GM20431 (cell line): Measurements from ENCODE around the gene PET100.

Experiments
- in situ Hi-C: fragments of 300-500 bp; cut with MseI, MboI; formaldehyde crosslinking; loops from one replicate; pipeline ENCODE4 v1.15.0; 2020; ENCODE audit warnings: low sequenced_read_pairs; ENCODE audit not compliant: unreplicated experiment

Gene PET100, protein sequence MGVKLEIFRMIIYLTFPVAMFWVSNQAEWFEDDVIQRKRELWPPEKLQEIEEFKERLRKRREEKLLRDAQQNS

DNA sequence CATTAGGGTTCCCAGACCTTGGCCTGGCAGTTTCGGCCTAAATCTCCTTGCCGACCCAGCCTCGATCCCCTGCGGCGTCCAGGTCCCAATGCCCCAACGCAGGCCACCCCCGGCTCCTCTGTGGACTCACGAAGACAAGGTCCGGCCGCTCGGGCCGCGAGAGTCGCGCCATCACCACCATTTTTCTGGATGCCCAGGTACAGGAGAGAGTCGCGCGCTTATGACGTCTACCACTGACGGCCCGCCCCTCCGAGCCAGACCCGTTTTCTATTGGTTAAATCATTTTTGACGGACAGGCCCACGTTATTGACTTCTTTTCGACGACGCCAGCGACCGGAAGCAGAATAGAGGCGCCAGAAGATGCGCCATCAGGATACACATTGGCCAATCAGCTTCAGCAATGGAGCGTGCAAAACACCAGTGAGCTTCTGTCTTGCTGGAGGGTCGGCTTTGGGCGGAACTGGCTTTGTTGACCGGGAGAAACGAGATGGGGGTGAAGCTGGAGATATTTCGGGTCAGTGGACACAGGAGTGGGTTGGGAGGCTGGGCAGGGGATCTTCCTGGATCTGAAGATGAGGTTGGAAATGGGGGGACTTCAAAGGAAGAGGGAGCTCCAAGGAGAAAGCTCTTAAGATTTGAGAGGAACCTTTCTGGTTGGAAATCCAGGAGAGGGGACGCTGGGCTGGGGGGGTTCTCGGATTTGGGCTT lies at the start of gene PET100, which contains the start of gene XAB2:
Gene PET100, plus strand, starts transcription at position 447 of the 708 bp plus-strand sequence. Its CDS starts 41 bp downstream, at position 488.
Gene XAB2, minus strand, starts transcription at position 199 of the 708 bp plus-strand sequence. Its CDS starts 18 bp downstream, at position 181.
- in situ Hi-C loops: no loop called here

DNA sequence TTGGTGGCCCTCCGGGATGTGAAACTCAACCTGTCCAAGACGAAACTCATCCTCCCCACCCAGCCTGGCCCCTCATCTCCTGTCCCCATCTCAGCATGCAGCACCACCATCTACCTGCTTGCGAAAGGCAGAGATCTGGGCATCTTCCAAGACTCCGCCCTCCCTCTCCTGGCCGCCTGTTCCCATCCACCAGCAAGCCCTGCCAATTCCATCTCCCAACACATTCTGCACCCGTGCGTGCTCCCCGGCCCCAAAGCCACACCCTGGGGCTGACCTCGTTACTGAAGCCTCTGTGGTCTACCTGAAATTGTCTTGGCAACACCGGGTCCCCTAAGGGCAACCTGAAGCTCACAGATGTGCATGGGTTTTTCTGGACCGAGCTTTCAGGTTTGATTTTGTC lies 47.1 kb upstream of the PET100 start:
- in situ Hi-C loops: no loop called here

DNA sequence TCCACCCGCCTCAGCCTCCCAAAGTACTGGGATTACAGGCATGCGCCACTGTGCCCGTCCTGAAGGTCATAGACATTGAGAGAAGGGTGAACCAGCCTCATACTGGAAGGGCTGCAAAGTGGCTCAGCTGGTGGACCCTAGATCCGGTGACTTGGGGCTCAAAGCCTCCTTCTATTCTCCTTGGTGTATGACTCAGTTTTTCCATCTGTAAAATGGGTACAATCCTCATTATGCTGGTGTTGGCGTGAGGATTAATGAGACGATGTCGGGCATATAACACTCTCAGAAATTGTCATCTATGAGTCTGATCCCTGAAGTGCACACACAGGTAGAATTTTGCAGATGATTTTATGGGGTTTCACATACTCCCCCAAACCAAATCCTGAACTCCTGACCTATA lies 39.8 kb upstream of the PET100 start:
- in situ Hi-C loops: no loop called here

DNA sequence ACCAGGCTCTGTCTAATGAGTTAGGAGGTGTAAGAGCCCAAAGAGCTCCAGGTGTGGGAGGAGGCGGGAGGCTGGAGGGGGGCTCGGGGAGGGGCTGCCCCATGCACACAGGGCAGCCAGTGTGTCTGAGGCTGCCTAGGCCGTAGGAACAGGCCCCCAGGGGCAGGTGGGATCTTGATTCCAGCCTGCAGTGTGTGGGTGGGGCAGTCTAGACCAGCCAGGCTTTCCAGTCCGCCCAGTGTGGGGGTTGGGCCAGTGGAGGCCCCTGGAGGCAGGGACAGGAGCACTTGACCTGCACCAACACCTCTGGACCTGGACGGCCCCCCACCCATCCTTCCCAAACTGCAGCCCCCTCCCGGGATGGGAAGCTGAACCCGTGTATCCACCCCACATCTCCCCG lies 39.3 kb upstream of the PET100 start:
- in situ Hi-C loops: no loop called here

DNA sequence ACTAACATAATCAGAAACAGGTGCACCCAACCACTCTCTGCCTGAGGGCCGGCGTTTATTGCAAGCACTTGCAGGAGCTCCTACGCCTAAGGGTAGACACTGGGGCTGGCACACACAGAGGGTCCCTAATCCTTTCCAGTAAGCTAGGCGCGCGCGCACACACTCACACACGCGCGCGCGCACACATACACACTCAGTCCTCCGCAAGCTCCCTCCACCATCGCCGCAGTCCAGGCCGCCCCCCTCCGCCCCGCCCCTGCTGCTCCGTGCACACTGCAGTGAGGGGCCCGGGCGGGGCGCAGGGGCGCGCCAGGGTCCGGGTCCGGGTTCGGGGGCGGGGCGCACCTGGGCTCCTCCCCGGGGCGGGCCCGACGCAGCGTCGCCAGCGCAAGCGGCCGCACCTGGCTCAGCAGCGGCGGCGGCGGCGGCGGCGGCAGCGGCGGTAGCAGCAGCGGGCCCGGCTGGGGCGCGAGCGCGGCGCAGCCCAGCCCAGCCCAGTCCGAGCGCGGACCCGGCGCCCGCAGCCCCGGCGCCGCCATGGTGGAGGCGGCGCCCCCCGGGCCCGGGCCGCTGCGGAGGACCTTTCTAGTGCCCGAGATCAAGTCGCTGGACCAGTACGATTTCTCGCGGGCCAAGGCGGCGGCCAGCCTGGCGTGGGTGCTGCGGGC lies 34.0 kb upstream of the PET100 start, which contains the start of gene CAMSAP3:
Gene CAMSAP3, plus strand, starts transcription at position 398 of the 668 bp plus-strand sequence. Its CDS starts 140 bp downstream, at position 538.
- in situ Hi-C loops: no loop called here

DNA sequence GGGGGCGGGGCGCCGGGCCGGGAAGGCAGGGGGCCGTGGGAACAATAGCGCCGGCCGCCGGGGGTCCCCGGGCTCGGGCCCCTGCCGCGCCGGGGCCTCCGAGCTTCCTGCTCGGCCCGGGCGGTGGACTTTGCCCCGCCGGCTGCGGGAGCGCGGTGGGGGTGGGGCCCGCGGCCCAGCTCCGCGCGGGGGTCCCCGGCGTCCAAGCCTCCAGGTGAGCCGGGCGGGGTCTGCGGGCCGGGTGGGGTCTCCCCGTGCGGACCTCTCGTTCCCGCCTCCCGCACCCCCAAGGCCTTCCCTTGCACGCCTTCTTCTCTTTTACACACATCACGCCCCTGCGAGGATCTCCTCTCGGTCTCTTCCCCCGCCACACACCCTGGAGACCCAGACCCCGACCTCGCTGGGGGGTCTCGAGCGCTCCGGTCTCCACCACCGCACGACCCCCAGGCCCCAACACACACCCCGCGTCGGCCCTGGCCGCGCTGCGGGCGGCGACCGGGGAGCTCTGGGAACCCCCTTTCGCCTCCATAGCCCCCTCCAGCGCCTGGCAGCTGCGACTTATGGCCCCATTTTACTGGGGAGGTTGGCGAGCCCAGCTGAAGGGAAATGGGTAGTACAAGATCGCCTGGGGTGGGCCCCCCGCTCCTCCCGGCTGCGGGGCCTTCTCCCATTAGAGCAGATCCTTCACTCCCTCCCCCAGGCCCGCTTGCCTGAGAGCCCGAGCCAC lies 33.2 kb upstream of the PET100 start:
- in situ Hi-C loops: no loop called here

DNA sequence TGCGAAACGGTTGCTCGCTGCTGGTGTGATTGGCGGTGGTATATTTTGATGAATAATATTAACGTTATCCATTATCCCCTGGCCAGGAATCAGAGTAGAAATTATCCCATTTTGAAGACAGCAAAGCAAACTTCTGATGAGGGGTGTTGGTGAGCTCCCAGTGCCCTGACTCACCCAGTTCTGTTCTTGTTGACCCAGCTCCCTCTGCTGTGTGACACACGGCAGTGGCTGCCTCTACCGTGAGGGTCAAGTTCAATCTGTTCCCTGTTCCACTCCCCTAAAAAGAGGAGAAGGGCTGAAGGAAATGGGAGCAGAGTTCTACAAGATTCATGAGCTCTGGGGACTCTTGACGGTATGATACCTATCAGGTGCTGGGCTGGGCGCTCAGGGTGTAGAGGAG lies 31.9 kb upstream of the PET100 start:
- in situ Hi-C loops: no loop called here

DNA sequence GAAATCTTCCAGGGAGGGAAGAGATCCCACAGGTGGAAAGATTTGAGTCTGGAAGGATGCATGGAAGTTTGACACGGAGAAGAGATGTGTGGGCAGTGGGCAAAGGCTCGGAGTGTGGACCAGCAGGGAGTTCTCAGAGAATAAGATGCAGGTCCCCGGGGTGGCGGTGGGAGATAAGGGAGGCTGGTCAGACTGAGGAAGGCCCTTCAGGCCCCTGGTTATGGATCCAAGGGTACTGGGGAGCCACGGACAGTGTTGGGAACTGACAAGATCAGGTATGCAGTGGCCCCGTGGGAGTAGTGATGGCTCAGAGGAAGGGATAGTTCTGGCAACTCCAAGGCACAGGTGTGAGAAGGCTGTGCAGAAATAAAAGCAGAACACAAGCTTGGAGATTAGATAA lies 31.4 kb upstream of the PET100 start:
- in situ Hi-C loops: no loop called here

DNA sequence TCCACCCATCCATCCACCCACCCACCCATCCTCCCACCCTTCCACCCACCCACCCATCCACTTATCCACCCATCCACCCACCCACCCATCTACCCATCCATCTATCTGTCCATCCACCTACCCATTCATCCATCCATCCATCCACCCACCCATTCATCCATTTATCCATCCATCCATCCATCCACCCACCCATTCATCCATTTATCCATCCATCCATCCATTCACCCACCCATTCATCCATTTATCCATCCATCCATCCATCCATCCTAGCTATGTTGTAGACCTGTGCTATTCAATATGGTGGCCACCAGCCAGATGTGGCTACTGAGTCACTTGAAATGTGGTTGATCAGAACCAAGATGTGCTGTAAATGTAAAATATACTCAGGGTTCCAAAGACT lies 28.9 kb upstream of the PET100 start:
- in situ Hi-C loops: no loop called here

DNA sequence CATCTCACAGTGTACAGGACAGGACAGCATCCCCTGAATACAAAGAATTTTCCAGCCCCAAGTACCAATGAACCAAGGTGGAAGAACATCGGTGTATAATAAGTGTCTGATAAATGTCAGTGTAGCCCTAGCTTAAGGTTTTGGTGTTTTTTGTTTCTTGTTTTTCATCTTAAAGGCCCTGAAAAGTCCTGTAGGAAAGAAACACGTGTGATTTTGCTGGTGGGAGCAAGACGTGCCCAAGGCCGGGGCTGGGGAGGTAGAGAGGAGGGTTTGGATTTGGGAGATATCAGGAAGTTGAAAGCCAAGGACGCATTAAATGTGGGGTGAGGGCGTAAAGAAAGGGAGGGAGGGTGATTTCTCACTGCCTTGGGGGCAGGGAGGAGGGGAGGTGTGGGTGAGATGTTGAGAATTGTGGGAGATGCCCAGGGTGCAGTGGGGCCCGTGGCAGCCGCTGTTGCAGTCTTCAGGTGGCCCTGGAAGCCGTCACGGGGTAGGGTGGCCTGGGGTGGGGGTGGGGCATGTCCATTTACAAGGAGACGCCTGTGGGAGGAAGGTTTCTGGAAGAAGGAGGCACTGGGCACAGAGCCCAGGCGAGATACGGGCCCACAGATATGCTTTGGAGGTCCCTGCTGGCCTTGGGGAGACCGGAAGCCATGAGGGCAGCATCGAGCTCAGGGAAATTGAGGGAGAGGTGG lies 27.2 kb upstream of the PET100 start:
- in situ Hi-C loops: no loop called here

DNA sequence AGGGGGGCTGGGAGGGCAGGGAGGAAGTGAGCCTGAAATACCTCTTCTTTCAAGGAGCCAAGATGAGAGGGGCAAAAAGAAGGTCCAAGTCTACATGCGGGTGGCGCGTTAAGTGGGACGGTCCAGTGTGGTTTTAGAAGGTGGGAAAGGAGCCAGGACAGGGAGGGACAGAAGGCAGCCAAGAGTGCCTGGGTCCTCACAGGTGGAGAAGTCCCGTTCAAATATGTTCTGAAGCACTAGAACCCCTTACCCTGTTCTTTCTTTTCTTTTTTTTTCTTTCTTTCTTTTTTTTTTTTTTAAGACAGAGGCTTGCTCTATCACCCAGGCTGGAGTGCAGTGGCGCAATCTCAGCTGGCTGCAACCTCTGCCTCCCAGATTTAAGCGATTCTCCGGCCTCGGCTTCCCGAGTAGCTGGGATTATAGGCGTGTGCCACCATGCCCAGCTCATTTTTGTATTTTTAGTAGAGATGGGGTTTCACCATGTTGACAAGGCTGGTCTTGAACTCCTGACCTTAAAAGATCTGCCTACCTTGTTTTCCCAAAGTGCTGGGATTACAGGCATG lies 26.6 kb upstream of the PET100 start:
- in situ Hi-C loops: no loop called here

DNA sequence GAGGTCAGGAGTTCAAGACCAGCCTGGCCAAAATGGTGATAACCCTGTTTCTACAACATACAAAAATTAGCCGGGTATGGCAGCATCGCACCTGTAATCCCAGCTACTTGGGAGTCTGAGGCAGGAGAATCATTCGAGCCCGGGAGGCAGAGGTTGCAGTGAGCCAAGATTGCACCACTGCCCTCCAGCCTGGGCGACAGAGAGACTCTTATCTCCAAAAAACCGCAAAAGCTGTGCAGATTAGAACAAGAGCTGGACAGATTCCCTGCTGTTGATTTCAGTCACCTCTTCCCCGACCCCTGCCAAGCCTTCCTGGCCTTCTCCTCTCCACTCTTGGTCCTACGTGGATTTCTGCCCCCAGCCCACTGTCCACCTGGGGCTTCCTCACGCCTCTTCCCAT lies 25.7 kb upstream of the PET100 start:
- in situ Hi-C loops: no loop called here

DNA sequence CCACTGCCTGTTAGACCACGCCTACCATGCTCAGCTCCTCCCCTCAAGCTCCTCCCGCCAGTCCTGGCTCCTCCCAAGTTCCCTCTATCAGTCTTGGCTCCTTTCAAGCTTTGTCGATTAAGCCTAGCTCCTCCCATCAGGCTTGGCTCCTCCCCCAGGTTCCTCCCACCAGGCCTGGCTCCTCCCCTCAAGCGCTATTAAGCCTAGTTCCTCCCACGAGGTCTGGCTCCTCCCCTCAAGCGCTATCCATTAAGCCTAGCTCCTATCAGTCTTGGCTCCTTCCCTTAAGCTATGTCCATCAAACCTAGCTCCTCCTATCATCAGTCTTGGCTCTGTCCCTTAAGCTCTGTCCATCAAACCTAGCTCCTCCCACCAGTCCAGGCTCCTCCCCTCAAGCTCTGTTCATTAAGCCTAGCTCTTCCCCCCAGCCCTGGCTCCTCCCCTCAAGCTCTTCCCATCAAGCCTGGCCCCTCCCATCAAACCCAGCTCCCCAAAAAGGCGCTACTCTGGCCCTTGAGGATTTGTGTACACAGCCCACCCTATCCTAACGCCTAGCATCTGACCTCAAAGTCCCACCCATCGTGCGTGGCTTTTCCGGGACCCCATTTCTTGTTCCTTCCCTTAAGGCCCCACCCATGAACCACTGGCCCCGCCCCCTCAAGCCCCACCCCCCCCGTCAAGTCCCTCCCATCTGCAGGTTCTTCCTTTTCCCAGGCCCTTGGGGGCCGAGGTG lies 23.9 kb upstream of the PET100 start:
- in situ Hi-C loops: no loop called here

DNA sequence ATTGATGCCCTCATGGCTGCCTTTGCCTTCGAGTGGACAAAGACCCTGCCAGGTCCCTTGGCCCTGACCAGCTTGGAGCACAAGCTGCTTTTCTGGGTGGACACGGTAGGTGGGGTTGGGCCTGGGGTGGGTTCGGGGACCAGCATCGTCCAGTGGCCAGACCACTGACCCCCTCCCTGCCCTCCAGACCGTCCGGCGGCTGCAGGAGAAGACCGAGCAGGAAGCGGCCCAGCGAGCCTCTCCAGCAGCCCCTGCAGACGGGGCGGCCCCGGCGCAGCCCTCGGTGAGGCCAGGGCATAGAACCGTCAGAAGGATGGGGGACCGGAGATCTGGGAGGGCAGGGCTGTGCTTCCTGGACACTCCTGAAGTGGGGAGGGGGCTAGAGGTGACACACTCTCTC lies 23.3 kb upstream of the PET100 start:
- in situ Hi-C loops: no loop called here

DNA sequence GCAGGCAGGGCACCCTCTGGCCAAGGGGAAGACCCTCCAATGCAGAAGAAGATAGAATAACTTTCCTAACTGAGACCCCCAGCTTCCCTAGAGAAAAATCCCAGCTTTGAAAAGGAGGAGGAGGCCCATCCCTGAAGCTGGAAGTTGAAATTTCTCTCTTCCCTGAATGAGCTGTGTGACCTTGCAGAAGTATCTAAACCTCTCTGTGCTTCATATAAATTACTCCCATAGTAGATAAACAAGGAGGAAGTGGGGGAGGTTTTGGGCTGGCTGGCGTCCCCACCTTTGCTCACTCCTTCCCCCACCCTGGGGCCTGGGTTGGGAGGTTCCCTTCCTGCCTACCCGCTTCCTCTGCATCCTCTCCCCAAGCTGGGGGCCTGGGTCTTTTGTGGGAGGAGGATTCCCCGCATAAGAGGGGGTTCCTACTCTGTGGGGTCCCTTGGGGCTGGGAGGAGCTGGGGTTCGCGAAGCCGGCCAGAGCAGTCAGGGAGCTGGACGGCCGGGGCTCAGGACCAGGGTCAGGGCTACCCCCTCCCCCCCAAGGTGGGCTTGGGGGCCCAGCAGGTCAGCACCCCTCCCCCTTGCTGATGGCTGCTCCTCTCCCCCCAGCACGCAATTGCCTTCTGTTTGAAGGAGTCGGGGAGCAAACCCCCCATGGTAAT lies 22.2 kb upstream of the PET100 start:
- in situ Hi-C loops: no loop called here

DNA sequence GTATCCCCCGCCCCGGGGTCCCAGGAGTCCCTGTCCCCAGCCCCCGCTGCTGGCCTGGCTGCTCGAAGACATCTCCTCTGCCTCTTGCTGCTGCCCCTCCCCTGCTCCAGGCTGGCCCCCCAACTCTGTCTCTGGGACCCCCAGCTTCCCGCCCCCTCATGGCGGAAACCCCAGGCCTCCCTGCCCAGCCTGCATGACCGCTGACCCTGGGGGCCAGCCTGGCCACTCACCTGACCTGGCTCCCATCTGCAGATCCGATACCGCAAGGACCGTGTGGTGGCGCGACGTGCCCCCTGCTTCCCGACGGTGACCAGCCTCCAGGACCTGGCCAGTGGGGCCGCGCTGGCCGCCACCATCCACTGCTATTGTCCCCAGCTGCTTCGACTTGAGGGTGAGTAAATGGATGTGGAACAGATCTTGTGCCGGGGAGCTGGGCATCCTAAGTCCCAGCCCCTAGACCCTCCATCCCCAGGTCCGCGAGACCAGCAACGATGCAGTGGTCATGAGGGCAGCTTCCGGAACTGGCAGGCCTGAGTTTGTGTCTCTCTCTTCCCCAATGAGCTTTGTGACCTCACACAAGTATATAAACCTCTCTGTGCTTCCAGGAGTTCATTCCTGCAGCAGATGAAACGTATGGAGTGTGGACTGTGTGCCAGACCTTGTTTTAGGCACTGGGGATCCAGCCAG lies 21.6 kb upstream of the PET100 start:
- in situ Hi-C loops: no loop called here

DNA sequence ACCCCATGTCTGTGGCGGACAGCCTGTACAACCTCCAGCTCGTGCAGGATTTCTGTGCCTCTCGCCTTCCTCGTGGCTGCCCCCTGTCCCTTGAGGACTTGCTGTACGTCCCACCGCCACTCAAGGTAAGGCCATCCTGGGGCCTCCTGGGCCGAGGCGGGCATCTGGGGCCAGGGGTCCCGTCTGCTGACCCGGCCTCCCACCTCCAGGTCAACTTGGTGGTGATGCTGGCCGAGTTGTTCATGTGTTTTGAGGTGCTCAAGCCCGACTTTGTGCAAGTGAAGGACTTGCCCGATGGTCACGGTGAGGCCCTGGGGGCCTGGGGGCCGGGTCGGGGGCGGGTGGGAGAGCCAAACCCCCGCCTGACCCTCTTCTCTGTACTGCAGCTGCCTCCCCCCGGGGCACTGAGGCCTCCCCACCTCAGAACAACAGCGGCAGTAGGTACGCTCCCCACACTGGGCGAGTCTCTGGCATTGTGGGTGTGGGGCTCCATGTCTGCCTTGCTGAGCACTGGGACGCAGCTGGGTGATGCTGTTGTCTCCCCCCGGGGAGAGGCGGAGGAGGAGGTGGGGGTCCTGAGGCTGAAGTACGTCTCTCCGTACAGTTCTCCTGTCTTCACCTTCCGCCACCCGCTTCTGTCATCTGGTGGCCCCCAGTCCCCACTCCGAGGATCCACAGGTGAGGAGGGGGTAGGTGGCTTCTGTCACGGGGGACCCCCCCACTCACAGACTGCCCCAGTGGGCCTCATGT lies 18.9 kb upstream of the PET100 start:
- in situ Hi-C loops: no loop called here
